HG03280 (cell line): ENCODE data around the gene NCKIPSD.

Experiments
- ATAC-seq: cut with Tn5 transposase; IDR thresholded peaks from one replicate; pipeline ENCODE4 v1.9.1; 2021; ENCODE audit warnings: mild to moderate bottlenecking, moderate library complexity; ENCODE audit not compliant: unreplicated experiment

NCKIPSD gene

DNA sequence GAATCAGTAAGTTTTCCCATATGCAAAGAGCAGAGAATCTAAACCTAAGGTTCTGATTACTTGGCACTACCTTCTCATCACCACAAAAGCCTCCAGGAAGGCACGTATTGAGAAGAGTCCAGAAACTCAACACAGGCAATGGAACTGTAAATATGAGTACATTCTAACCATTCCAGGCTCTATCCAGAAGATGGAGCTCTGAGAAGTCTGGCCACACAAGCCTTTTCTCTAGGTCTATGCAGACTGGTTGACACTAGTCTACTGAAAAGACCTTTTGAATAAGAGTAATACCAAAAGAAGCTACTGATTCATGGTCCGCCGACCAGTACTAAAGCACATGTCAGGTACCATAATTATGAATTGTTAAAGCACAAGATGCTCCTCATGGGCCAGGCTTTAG, 12.2 kb upstream of the NCKIPSD start:
- ATAC-seq, result no peak

DNA sequence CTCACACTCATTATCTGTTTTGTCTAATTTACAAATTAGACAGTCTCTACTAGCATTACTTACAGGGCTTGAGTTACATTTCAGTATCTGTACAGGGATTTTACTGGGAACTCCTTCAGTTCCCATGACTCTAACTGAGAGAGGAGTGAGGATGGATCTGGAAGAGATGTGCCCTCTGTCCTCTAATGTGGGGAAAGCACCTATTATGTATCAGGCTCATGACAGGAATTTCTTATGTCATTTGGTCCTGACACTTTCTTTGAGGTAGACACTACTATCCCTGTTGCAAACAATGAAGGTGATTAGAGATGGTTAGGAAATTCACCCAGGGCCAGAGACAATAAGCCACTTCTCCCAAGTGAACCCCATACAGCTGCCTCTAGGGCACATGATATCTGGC, 10.9 kb upstream of the NCKIPSD start:
- no peak for ATAC-seq

DNA sequence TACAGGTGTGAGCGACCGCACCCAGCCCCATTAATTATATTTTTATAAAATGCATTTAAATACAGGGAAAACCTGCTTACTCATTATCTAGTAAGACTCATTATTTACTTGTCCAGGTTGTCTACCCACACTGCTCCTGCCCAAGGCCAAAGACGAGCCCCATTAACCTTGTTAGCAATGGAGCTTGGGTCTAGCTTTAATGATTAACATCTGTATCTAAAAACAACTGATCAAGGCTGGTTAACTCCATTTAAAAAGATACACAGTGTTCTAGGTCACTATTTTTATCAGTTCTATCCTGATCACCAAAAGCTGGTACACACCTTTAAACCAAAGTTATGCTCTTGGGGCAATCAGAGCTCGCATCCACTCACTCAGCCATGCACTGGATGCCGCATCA, 10.4 kb upstream of the NCKIPSD start:
- no peak for ATAC-seq

DNA sequence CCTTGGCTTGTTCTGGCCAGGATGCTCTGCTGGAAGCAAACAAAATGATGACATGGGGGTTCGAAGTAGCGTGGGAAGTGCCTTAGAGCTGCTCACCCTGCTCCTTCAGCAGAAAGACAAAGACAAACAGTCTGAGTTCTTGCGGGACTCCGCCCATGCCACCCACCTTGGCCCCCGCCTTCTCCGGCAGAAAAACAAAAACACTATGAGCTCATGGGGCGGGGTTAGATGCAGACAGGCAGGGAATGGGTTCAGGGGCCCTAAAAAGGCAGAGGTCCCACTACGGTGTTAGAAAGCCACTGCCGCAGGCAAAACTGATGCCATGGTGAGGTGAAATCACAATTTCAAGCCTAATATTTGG, 9.7 kb upstream of the NCKIPSD start:
- ATAC-seq, result no peak

DNA sequence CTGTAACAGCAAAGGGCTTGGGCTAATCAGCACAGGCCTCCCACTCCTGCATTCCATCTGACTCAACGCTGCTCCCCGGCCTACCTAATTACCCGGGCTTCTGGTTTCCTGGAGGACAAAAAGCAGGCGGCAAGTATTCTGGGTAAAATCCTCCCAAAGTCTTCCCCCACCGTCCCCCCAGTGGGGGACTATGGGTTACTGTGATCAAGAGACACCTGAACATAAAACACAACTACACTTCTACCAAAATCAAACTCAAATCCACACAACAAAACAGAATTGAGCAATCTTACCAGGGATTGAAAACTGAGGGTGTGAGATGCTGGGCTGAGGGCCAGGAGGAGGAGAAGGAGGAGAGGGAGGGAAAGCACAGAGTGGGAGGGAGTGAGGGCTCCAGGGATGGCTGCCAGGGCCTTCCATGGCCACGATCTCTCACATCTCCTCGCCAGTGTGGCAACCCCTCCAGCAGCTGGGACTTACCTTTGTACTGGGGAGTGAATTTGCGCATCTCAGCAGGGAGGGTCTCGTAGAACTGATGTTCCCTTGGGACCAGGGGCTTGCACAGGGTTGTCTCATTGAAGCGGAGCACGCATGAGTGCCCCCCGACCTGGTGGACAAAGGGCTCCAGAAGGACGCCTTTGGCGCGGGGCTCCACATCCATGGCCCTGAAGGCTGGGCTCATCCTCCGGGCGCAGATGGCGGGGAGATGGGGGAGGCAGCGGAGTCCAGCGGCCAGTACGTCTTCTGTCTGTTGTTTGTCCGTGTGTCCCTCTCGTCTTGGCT, 9.1 kb upstream of the NCKIPSD start:
- no peak for ATAC-seq

DNA sequence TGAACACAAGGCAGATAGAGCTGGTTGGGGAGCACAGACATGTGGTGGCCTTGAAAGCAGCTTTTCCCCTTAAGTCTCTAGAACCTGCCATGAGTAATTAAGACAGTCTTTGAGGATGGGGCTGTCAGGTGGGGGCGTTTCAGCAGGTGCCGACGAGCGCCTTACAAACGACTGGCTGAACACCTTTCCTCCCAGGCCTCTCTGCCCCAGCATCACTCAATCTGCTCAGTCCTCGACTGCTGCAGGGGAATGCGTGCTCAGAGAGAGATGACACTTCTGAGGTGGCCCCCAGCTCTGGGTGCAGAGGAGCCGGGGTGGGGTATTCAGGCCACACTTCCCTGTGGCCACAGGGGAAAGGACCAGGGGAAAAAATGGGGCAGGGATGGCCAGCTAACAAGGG, 8.1 kb upstream of the NCKIPSD start:
- ATAC-seq, result no peak

DNA sequence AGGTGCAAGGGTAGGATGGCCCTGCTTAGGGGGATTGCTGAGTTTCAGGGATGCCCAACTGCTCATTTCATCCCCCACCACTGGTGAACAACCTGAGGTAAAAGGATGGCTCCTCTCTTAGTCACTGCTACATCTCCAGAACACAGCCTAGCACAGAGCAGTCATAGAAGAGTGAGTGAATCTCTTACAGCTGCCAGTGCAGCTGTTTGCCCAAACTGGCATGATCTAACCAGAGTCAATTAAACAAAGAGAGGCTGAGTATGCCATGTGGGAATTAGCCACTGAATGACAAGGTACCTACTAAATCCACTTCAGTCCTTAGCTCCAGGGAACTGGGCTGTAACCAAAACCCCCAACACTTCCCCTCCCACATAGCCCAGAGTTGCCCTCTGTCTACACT, 6.8 kb upstream of the NCKIPSD start:
- no peak for ATAC-seq

DNA sequence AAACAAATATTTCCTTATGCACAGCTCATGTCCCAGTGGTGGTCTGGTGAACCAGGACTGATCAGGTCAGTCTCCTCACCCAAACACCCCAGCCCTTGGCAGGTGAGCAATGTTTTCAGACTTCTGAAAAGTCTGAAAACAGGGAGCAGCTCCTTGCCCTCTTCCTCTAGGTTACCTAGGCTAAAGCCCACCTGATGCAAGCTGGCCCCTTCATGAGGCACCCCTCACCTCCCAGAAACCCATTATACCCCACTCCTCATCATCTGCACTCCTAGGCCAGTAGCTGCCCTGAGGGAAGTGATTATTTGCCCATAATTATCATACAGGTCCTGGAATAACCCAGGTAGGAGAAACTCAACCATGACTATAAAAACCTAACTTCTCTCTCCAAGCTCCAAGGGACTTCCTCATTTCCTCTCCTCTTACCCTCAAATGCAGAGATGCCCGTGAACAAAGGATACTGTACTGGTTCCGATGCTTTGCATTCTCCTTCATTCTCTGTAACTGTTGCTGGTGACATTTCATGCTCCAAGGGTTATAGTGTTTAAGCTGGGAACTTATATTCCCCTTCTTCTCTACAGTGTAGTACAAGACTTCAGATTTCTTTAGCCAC, 5.2 kb upstream of the NCKIPSD start:
- no peak for ATAC-seq

DNA sequence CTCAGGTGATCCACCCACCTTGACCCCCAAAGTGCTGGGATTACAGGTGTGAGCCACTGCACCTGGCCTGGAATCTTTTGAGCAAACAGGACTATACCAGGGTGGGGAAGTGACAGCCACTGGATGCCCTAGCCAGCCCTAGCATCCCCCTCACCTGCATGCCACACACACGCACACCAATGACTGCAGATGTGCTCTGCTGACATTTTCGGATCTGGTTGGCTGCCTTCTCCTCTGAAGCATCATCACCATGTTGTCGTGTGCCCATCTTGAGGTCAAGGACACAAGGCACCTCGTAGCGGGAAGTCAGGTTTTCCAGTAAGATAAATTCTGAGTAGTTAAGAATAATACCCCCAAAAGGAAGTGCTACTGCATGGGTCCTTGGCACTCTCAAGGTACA, 3.7 kb upstream of the NCKIPSD start:
- ATAC-seq, result no peak

DNA sequence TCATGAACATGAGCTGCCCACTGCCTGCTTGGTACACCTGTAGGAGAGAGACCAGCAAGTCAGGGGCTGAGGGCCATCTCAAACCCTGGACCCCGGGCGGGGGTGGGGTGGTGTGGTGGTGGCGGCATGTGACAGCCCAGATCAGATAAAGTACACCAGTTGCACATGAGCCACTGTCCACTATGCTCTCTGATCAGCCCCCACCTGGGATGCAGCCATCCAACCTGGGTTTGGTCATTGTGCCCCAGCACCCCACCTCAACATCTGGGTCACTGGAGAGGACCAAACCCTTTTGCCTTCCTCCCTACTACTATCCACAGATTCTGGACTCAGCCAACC, 3.0 kb upstream of the NCKIPSD start:
- no peak for ATAC-seq

DNA sequence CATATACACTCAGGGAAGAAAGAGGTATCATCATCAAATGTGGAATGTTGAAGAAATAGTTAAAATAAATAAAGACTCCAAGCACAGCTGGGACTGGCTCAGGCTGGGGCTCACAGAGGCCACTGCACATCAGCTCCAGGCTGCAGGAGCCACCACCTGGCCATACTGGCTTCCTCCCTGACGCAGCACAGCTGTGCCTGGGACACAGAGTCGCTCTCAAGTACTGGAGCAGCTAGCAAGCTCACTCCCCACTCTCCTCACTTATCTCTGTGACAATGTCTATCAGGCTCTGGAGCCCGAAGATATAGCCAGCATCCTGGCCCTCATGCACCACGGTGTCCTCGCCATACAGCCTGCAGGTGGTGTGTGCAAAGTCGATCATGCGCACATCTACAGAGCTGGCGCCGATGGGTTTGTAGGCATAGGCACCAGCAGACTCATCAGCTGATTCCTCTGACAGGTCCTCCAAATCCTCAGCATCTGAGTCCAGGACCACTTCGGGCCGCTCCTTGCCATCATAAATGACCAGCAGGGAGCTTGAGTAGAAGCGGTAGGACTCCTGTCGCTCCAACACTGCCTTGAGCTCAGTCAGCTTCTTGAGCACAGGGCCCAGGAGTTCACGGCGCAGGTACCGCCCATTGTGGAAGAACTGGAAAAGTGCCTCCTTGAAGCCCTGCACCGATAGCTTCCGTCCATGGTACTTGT, 2.5 kb upstream of the NCKIPSD start:
- no peak for ATAC-seq

DNA sequence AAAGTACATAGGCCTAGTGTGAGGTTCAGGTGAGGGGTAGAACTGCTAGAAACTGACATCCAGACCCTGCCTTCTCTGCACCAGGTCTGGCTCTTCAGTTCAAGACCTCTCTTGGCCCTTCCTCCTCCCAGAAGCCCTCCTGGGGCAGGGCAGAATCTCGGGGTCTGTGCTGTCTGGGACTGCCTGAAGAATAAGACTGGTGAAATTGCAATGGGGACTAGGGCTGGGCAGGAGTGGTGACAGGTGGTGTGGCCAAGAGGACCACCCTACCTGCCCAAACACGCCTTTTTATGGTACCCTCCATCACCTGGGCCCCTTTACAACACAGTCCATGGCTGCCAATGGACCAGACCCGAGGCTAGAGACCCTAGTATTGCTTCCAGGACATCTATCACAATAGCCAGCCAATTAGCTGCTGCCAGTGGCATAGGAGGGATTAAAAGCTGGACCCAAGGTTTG, 1.5 kb upstream of the NCKIPSD start:
- no peak for ATAC-seq

DNA sequence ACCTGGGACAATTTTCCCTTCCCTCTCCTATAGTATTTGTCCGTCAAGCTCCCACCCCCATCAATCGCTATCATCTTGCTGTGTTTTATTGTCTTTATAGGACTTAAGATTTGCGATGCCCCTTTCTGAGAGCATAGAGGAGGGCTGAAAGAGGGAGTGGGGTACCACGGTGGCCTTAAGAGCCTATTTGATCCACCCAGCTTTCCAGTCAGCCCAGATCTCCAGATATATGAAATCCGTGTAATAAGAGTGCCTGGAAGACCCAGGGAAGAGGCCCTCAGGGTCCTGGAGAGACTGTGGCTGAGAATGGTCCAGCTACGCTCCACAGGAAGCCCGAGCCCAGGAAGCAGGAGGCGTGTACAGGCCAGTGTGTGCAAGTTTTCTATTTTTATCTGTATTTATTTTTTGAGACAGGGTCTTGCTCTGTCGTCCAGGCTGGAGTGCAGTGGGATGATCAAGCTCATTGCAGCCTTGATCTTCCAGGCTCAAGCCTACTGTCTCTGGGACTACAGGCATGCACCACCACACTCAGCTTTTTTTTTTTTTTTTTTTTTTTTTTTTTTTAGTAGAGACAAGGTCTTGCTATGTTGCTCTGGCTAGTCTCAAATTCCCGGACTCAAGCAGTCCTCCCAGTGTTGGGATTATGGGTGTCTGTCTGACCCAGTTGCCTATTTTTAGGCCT, 964 bp upstream of the NCKIPSD start:
- ATAC-seq, result no peak

DNA sequence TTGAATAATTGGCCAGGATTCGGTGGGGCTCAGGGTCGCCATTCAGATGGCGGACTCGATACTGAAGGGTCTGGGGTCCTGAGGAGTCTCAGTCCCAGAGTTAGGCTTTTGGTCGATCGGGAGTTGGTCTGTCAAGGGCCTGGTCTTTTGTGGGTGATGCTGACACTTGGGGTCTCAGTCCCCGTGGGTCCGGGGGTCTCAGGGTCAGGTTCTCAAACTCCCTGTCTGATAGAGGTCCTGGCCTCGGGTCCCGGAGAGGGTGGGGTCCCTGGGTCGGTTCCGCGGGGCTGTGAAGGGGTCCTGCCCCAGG, 467 bp downstream of the NCKIPSD start:
- no peak for ATAC-seq

DNA sequence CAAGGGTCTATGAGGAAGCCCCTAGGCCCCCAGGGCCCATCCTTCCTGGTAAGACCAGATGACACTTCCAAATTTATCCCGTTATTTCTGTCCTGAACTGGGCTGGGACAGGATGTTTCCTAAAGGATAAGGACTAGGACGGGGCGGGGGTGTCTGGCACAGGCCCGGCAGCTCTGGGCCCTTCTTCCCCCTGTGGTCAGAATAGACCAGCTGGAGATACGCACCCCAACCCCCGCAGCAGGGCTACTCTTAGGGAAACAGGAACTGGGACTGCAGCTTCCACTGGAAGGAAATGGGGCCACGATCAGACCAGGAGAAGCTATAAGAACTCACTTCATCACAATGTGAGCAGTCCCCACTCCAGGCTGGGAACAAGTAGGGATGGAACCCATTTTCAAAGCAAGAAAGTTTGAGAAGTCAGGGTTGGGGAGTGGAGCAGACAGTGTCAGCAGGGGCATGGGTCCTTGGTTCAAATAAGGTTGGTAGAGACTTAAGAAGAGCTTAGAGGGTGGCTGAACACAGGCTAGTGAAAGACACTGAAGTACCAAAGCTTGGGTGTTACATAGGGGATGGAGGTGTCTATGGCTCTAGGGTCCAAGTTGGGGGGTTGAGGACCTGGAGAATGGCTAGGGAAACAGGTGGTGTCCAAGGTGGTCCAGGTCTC, 1.1 kb downstream of the NCKIPSD start:
- ATAC-seq, result no peak

DNA sequence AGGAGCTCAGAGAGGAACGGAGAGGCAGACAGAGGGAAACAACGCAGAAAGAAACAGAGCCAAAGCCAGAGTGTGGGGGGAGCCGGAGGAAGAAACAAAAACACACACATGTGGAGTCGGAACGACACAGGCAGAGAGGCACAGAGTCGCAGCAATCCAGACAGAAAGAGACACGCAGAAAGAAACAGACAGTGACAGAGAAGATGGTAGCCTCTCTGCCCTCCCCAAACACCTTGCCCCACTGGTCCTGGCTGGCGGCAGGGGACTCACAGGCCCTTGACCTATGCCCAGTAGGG, 1.7 kb downstream of the NCKIPSD start:
- ATAC-seq, result no peak

DNA sequence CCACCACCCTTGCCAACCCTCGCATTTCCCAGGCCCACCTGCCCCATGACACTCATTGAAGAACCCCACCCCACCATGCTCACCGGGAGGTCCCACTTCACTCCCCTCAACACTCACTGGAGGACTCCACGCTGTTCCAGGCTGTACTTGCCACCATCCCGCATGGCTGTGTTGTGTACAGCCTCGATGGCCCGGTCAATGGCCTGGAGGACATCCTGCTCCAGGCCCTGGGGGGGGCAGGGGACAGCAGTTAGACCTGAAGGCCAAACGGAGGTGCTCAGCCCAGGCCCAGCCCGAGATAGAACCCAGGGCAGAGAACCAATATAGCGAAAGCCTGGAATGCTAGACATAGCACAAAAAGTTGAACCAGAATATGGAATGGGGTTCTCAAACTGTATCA, 2.9 kb downstream of the NCKIPSD start:
- ATAC-seq, result no peak

DNA sequence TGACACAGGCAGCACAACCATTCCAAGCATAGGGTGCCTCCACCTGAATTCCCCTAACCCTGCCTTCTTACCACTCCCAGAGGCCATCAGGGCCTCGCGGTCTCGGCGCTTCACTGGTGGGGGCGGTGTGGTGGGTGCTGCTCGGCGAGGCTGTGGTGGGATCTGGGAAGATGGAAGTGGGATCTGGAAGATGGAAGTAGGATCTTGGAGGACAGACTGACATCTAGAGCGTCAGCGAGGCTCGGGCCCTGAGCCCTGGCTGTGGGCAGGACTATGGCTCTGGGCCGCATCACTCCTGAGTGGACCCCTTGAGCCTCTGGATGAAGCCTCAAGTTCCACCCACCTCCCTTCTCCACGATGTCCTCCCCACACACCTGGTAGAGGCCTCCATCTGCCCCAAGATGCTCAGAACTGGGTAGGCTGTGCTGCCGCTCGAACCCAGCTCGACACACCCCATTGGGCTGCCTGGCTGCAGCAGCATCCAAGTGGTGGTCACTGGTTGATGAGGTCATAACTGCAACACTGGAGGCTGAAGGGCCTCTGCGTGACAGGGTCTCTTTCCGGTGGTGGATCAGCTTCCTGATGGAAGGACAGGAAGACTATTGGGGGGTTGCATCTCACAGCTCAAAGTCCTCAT, 3.6 kb downstream of the NCKIPSD start:
- ATAC-seq, result no peak

DNA sequence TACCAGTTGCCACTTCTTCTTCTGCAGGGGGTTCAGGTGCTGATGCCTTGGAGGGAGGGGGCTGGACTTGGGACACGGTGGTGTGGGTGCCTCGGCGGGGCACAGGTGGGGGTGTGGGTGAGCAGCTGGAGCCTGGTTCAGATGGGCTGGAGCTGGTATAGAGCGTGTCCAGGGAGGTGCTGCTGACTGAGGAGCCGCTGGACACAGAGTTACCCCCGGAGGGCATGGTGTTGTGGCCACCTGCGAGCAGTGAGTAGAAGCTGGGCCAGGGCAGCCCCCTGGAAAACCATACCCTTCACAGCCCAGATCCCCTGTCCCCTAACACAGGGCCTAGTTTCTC, 4.2 kb downstream of the NCKIPSD start:
- no peak for ATAC-seq

DNA sequence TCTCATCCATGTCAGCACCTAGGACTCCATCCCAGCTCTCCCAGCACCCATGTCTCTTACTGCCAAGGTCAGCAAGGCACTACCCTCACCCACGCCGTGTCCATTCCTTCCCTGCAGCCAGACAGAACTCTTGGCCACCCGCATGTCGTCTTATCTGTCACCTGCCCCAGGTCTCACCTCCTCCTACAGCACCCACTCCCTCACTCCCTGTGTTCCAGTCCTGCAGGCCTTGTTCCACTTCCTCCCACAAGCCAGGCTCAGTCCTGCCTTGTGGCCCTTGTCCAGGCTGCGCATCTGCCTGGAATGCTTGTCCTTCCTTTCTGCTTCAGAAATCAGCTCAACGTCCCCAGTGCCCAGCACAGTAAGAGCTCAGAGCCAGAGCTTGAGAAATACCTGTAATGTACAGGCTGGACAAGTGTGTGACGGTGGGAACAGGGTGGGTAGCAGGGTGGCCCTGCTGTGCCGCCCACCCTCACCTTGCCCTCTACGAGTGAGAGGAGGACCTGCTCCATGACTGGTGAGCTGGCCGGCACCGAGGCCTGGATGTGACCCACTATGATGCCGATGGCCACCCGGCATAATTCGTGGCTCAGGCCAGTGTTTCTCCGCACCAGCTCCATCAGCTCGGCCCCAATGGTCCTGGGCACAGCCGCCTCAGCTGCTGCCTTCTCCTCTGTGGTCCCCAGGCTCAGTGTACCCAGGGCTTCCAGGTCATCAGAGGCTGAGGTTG, 4.7 kb downstream of the NCKIPSD start:
- no peak for ATAC-seq
